ENCODE data around the gene MSMB.

- TF ChIP-seq CTCF (IDR thresholded peaks at IDR 0.05), result no peak
- TF ChIP-seq POLR2AphosphoS5 (IDR thresholded peaks at IDR 0.05), result no peak
- no peak for TF ChIP-seq POLR2A (IDR thresholded peaks at IDR 0.05)
These were observed 16.8 kb upstream of the MSMB start for GRCh38 chr10:46062723-46063428.

All from breast epithelium (tissue), 3 donors.